Measurements from ENCODE around the gene SPIRE1.
"Not testable (repeated sequence)": the region's sequence is repeated elsewhere in the genome, so short reads cannot be mapped to it uniquely, and the experiment has no call there.

The SPIRE1 gene

DNA sequence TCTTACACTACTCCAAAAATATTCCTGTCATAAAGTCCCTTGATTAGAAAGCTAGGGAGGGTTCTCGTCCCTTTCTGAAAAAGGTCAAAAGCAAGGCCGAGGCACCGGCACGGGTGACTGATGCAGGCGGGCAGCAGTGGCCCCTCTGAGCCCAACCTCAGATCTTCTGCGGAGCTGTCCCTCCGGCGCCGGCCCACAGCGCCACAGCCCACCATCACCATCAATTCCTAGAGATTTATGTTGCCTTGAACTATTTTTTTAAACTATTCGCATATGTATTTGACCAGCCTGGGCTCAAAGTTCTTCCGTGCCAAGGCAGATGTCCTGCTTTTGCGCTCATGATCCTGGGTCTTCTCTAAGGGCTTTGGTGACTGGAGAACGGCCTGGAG, 223.4 kb downstream of the SPIRE1 start:
- no peak for DNase-seq

DNA sequence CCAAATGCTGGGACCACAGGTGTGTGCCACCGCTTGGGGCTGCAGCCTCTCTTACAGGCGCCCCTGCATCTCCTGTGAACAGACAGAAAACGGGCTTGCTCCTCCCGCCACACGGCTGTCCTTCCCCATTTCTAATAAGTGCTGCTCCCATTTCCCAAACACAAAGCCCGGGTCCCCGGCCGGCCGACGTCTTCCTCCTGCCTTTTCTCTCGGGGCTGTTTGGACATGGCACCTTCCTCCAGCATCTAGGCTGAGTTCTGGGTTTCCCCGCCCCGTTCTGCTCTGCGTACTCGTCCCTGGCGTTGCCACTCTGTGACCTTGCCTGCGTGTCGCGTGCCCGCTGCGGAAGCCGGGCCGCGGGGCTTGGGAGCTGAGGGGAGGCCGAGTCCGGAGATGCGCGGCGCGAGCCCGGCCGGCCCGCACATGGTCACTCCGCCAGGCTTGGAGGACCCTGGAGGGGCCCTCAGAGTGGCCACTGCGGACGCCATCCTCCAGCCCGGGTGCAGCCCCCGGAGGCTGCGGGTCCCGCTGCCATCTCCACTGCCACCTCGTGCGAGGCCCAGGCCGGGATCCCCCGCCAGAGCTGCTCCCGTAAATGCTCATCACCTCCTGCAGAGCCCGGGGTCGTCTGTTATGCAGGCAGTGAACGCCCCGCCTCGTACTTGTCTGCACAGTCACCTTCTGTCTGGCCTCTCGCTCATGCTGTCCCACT, 223.9 kb downstream of the SPIRE1 start:
- no peak for DNase-seq

DNA sequence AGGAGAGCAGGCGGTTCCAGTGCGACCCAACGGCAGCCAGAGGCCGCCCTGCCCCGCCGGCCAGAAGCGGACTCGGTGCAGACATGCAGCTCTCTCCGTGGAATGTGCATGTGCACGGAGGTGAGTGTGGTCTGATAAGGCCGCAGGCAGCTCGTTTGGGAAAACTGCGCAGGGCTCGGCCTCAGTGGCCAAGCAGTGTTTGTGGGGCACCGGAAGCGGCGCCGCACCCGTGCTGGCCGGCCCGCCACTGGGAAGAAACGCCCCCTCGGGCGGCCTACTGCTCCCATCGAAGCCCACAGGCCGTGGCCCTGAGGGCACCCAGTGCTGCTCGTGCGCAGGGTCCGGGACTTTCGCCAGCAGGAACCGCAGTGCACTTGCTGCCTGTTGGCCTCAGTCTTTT, 225.0 kb downstream of the SPIRE1 start:
- no peak for DNase-seq

DNA sequence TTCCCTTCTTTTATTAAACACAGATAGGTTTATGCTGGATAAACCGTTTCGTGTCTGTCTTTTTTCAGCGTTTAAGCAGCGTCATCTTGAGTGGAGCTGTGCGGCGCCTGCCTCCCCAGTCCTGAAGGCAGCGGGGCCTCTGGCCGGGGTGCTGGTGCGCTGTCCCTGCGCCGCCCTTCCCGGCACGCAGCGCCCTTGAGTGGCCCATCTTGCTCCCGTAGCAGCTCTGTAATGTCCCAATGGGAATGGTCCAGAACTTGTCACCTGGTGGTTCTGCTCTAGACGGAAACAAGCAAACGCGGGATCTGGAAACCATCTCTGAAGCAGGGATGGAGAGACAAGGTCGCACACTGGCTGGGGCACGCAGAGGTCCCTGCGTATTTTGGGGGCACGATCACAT, 225.7 kb downstream of the SPIRE1 start:
- DNase-seq, result no peak

DNA sequence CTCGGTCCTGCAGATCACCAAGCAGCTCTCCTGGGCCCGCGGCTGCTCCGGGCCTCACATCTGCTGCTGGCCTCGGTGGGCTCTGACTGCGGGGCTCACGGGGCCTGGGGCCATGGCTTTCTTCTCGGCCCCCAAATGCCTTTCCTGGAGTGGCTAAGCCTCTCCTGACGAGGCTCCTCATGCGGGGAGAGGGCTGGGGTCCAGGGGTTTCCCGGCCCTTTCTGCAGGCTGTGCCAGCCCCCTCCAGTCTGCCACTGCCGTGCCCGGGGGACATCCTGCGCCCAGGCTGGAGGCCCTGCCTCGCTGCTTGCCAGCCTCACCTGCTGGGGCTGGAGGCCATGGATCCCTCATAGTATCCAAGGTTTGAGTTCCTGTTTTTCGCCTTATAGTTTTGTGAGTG, 226.3 kb downstream of the SPIRE1 start:
- DNase-seq, result no peak

DNA sequence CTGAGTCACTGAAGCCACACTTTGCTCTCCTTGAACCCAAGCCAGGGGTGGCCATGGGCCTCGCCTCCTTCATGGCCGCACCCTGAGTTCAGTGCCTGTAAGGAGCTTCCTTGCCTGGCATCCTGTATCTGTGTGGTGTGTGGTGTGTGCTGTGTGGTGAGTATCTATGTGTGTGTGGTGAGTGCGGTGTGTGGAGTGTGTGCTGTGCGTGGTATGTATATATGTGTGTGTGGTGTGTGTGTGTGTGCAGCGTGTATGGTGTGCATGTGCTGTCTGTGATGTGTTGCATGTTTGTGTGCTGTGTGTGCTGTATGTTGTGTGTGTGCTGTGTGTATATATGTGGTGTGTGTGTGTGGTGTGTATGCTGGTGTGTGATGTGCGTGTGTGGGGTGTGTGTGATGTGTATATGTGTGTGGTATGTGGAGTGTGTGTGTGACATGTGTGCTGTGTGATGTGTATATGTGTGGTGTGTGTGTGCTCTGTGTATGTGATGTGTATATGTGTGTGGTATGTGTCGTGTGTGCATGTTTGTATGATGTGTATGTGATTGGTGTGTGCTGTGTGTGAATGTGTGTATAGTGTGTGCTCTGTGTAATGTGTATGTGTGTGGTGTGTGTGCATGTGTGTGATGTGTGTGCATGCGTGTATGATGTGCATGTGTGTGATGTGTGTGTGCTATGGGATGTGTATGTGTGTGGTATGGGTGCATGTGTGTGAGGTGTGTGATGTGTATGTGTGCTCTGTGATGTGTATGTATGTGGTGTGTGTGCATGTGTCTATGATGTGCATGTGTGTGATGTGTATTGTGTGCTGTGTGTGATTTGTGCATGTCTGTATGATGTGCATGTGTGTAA, 227.5 kb downstream of the SPIRE1 start:
- DNase-seq, result no peak

DNA sequence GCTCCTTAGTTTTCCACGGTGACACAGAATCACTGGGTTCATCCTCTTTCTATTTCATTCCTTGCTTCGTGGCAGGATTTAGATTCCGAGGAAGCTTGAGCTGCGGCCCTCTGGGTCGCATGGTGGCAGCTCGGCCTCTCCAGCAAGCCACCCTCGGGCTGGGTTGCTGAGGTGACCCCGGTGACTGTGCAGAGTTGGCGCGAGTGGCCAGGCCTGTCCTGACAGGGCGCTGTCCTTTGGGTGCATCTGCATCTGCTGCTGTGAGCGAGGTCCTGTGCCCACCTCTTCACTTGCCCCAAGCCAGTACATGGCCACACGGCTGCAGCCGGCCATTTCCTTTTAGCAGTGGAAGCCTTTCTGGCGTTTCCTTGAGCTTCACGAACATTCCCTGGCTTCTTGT, 228.4 kb downstream of the SPIRE1 start:
- DNase-seq, result no peak

DNA sequence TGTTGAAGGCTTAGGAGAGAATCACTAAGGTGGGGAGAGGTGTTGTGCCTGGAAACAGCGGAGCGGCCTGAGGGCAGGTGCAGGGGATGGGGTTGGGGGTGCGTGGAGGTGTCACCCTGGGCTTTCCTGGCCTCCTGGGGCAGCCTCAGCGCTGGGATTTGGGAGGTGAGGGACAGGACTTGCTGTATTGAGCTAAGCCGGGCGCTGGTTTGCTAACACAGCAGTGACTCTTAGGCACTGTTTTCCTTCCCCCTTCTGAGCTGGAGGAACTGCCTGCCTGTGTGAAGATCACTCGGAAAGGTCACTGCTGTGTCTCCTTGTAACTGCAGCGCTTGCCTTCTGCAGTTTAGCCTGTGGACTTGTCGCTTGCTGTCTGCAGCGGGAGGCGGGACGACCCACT, 229.0 kb downstream of the SPIRE1 start:
- no peak for DNase-seq

DNA sequence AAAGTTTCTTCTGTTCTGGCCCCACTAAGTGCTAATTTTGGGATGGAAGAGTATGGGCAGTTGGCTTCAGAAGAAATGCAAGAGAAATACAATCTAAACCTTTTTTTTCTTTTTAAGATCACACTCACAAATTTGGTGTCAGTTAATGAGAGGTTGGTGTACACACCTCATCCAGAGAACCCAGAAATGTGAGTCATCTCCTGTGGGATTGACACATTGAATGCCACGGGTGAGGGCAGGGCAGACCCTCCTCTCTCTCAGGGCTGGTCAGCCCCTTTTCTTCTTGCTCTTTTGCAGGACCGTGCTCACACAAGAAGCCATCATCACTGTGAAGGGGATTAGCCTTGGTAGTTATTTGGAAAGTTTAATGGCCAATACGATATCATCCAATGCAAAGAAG, 231.0 kb downstream of the SPIRE1 start:
- DNase-seq, result no peak

DNA sequence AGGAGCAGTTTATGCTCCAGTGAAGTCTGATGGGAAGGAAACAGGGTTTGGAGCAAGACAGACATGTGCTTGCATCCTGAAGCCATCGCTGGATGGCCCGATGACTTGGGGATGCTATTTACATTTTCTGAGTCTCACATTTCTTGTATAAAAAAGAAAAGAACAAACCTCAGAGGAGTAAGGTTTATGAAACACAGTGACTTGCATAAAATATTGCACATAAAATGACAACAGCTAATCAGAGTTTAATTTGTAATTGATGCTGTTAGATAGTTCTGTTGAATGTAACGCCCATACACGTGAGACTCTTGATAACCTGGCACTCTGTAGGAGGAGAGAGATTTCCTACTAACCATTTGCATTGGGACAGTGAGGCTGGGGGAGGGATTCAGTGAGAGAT, 233.7 kb downstream of the SPIRE1 start:
- no peak for DNase-seq

DNA sequence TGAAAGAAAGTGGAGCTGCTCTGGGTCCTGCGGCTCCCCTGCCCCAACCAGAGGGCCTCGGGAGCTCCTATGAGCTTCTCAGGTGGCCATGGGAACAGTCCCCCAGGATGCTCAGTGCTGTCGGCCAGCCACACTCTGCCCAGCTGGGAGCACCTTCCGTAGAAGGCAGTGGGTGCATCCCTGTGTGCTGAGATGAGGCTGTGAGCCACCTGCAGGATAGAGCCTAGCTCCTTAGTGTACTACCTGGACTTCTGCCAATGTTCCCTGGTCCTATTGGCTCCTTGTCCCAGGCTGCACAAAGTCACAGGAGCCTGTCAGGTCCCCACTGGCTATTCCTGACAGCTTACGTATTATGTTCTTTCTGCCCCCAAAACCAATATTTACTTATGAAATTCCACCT, 234.1 kb downstream of the SPIRE1 start:
- peak; percentile 65 for DNase-seq

DNA sequence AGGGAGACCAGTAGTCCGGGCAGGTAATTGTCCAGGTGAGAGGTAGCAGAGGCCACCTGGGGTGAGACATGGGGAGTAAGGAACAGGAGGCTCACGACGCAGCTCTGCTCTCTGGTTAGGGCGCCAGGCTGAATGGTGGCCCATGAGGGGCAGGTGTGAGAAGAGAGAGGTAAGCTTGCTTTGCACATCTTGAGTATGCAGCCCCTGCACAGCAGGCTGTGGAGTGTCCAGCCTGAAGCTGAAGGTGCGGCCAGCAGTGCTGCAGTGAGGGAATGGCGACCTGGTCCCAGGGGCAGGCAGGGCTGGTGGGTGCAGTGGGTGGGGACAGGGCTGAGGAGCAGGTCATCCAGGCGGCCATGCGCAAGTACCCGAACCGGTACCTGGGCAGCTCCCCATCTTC, 234.5 kb downstream of the SPIRE1 start:
- no peak for DNase-seq

DNA sequence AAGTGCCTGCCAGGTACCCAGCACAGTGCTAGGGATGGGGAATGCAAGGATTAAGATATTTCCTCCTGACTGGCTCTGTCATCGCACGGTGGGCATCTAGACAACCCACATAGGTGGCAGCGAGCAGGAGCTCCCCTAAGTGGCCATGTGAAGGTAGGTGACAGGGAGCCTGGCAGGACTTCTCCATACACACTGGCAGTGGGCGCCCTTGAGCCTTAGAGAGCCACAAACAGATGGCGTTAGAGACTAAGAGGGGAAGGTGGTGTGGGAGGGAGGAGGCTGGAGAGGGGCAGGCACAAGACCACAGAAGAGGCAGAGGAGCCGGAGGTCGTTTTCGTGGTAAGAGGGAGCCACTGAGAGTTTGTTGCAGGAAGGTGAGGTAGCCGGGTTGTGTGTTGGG, 235.0 kb downstream of the SPIRE1 start:
- DNase-seq, result peak; percentile 28

DNA sequence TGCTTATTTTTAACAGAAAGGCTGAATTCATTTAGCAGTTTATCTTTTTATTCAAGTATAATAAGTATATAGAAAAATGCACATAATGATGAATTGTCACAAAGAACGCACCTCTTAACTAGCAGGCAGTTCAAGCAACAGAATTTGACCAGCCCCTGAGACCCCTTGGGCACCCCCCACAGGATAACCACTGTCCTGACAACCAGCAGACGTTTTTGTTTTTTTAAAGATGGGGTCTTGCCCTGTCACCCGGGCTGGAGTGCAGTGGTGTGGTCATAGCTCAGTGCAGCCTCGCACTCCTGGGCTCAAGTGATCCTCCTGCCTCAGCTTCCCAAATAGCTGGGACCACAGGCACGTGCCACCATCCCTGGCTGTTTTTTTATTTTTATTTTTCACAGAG, 236.2 kb downstream of the SPIRE1 start:
- DNase-seq, result no peak

DNA sequence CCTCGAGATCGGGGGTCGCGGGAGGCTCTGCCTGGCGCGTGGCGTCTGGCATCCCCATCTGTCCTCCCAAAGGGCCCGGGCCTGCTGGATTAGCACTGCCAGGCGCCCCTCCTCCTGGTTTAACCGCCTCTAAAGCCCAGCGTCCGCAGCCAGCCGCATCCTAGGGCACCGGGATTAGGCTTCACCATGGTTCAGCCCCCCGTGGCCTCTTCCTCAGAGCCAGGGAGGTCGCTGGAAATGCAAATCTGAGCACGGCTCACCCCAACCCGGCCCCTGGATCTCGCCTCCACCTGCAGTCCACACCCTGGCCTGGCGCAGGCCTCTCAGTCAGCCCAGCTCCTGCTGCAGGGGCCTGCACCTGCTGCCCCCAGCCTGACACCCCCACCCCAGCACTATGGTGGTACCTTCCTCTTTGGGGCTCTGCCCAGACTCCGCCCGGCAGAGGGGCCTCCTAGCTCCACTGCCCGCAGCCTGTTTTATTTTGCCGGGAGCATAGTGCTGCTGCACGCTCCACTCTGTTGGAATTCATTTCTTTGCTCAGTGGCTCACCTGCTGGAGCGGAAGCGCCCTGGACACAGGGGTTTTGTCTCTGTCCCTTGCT, 237.0 kb downstream of the SPIRE1 start:
- peak; percentile 63 for DNase-seq

DNA sequence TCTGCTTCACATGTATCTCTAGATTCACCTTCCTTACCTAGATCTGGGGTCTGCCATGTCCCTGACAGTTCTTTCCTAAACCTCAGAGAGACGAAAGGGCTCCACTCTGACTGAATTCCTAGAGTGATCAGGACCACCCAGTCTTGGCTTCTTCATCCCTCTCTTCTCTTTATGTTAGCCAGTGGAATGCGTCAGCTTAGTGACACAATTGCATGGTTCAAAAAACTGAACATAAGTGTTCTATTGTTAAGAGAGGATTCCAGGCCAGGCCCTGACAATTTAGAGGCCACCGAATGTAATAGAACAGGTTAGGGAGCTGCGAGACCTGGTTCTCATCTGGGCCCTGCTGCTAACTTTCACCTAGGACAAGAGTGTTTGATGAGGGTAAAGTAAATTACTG, 240.2 kb downstream of the SPIRE1 start:
- no peak for DNase-seq

DNA sequence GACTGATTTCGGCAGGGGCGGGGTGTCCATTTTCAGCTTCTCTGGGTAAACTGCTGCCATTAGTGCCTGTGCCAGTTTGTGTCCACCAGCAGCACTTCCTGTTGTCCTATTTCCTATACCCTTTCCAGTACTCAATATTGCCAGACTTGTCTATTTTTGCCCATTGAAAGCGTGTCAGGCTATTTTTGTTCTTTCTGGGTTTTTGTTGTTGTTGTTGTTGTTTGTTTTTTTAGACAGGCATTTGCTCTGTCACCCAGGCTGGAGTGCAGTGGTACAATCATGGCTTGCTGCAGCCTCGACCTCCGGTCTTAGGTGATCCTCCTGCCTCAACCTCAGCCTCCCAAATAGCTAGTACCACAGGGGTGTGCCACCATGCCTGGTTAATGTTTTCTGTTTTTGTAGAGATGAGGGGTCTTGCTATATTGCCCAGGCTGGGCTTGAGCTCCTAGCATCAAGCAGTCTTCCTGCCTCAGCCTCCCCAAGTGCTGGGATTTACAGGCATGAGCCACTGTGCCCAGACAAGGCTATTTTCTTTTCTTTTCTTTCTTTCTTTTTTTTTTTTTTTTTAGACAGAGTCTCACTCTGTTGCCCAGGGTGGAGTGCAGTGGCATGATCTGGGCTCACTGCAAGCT, 241.7 kb downstream of the SPIRE1 start:
- DNase-seq, result no peak

DNA sequence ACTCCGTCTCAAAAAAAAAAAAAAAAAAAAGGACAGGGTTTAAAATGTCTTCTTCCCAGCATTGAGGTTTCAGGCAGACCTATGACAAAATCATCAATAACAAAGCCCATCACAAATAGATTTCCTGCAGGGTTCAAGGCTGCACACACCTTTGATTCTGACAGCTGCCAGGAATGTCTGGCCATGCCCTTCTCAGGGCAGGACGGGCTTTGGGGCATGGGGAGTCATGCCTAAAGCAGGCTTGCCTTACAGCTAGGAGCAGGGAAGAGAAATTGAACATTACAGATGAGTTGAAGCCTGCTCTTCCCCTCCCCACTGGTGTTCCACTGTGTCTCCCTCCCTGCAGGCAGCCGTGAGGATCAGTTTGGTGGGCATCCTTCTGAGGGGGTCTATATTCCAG, 246.5 kb downstream of the SPIRE1 start:
- no peak for DNase-seq

DNA sequence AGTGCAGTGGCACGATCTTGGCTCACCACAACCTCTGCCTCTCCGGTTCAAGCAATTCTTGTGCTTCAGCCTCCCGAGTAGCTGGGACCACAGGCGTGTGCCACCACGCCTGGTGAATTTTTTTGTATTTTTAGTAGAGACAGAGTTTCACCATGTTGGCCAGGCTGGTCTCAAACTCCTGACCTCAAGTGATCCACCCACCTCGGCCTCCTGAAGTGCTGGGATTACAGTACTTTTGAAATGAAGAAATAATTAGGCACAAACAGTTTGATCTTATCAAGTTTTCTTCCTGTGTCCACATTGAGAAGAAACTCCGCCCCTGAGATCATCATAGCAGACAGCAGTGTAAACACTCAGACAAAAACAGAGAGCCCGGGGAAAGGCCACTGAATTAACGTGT, 247.2 kb downstream of the SPIRE1 start:
- not testable (repeated sequence) for DNase-seq

DNA sequence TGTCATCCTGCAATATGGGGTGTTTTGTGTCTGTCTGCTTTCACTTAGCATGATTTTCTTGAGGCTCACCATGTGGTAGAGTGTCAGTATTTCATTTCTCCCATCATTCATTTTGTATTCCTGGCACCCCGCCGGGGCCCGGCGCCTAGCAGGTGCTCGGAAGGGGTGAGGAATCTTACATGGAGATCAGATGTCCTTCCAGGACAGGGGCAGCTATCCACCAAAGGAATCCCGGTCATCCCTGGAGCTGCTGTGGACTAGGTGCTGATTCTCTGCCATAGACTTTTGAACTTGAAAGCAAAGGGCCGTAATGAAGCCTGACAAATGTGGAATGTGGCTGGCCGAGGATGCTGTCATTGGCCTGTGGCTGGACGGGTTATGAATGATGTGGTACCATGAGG, 247.8 kb downstream of the SPIRE1 start:
- no peak for DNase-seq

DNA sequence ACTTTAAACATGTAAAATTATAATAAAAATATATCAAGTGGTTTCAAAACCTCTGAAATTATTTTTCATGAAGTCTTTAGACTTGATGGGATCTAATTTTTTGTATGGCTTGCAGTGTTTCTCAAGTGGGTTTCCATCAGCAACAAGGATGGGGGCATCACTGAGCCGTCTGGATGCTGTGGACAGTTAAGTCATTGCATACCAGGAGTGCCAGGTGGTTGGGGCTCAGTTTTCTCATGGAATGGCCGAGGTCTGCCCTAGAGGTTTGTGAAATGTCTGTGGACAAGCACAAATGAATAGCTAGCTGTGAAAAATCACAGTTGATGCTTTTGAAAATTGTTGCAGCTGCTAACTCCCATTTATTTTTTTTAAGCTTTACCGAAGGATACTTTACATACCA, 248.4 kb downstream of the SPIRE1 start:
- no peak for DNase-seq

DNA sequence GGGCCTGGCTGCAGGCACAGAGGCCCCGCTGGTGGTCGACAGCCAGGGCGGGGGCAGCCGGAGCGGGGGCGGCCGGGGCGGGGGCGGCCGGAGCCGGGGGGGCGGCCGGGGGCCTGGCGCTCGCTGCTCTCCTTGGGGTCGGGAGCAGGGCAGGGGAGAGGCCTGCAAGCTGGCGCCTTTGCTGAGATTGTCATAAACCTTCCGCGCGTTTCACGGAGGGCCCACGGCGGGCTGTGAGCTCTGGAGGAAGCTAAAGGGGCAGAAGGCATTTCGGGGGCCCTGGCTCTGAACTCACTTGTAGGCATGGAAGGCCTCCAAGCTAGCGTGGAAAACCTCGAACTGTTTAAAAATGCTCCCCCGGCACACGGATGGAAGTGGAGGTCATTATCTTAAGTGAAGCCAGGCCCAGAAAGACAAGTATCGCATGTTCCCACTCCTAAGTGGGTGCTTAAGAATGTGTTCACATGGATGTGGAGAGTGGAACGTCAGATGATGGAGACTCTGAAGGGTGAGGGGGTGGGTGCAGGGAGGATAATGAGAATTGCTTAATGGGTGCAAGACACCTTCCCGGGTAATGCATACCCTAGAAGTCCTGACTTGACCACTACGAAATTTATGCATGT, 249.5 kb downstream of the SPIRE1 start:
- no peak for DNase-seq
